ENCODE measurements around the gene MAGI2. TPM values are rescaled to one million over a fixed set of nuclear protein-coding genes. Genes with fewer than 3 reads are reported as not detected.

Gene MAGI2
- total and polyA plus RNA-seq, 2 of the 13 experiments (the other 11 are each of a cell fraction or from before 2014, with no cell fraction given): 1.5 to 3.8 TPM

DNA sequence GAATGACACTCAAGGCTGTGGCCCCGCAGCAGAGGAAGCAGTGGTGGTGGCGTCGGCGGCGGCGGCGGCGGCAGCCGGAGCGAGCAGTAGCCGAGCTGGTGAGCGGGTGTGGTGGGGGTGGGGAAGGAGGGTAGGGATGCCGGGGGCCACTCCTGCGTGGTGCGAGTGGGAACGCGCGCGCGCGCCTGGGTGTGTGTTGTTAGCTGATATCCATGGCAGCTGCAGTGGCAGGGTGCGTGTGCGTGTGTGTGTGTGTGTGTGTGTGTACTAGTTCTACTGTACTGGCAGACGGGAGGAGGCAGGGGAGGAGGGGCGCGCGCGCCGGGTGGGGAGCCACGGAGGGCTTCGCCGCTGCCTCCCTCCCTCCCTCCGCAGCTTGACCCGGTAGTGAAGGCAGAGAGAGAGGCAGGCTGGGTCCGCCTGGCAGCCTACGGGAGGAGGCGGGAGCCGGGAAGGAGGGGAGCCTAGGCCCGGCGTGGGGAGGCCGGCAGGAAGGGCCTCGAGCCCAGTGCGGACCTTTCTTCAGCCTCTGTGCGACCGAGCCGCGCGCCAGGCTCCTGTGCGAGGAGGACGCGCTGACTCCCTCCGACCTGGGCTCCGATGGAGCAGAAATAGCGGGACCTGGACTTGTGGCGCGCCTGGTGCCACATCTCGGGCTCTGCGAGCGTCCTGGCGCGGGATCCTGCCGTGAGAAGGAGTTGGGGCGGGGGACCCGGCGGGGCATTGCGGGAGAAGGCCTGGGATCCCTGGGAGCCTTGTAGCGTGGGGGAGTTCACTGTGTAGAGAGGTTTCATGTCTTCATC is at the start of gene MAGI2 (continued):
- TF ChIP-seq, protein P1, sequence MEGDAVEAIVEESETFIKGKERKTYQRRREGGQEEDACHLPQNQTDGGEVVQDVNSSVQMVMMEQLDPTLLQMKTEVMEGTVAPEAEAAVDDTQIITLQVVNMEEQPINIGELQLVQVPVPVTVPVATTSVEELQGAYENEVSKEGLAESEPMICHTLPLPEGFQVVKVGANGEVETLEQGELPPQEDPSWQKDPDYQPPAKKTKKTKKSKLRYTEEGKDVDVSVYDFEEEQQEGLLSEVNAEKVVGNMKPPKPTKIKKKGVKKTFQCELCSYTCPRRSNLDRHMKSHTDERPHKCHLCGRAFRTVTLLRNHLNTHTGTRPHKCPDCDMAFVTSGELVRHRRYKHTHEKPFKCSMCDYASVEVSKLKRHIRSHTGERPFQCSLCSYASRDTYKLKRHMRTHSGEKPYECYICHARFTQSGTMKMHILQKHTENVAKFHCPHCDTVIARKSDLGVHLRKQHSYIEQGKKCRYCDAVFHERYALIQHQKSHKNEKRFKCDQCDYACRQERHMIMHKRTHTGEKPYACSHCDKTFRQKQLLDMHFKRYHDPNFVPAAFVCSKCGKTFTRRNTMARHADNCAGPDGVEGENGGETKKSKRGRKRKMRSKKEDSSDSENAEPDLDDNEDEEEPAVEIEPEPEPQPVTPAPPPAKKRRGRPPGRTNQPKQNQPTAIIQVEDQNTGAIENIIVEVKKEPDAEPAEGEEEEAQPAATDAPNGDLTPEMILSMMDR (CRISPR knock-in tag; IDR thresholded peaks at IDR 0.05): peak; percentile 6; the same call in 1 of the 2 replicates
- peak; percentile 76; the same call in 1 of the 2 replicates for TF ChIP-seq KDM5B (CRISPR knock-in tag; IDR thresholded peaks at IDR 0.05; ENCODE audit: borderline replicate concordance)
- TF ChIP-seq, protein P2, sequence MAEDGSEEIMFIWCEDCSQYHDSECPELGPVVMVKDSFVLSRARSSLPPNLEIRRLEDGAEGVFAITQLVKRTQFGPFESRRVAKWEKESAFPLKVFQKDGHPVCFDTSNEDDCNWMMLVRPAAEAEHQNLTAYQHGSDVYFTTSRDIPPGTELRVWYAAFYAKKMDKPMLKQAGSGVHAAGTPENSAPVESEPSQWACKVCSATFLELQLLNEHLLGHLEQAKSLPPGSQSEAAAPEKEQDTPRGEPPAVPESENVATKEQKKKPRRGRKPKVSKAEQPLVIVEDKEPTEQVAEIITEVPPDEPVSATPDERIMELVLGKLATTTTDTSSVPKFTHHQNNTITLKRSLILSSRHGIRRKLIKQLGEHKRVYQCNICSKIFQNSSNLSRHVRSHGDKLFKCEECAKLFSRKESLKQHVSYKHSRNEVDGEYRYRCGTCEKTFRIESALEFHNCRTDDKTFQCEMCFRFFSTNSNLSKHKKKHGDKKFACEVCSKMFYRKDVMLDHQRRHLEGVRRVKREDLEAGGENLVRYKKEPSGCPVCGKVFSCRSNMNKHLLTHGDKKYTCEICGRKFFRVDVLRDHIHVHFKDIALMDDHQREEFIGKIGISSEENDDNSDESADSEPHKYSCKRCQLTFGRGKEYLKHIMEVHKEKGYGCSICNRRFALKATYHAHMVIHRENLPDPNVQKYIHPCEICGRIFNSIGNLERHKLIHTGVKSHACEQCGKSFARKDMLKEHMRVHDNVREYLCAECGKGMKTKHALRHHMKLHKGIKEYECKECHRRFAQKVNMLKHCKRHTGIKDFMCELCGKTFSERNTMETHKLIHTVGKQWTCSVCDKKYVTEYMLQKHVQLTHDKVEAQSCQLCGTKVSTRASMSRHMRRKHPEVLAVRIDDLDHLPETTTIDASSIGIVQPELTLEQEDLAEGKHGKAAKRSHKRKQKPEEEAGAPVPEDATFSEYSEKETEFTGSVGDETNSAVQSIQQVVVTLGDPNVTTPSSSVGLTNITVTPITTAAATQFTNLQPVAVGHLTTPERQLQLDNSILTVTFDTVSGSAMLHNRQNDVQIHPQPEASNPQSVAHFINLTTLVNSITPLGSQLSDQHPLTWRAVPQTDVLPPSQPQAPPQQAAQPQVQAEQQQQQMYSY (CRISPR knock-in tag; IDR thresholded peaks at IDR 0.05): no peak
- TF ChIP-seq, protein P3, sequence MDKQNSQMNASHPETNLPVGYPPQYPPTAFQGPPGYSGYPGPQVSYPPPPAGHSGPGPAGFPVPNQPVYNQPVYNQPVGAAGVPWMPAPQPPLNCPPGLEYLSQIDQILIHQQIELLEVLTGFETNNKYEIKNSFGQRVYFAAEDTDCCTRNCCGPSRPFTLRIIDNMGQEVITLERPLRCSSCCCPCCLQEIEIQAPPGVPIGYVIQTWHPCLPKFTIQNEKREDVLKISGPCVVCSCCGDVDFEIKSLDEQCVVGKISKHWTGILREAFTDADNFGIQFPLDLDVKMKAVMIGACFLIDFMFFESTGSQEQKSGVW (CRISPR knock-in tag; IDR thresholded peaks at IDR 0.05; ENCODE audit: borderline replicate concordance): no peak
- TF ChIP-seq FOXJ3 (CRISPR knock-in tag; IDR thresholded peaks at IDR 0.05; ENCODE audit: borderline replicate concordance): no peak
- no peak for TF ChIP-seq ELF4 (CRISPR knock-in tag; IDR thresholded peaks at IDR 0.05; ENCODE audit: borderline replicate concordance)
- TF ChIP-seq, protein P4, sequence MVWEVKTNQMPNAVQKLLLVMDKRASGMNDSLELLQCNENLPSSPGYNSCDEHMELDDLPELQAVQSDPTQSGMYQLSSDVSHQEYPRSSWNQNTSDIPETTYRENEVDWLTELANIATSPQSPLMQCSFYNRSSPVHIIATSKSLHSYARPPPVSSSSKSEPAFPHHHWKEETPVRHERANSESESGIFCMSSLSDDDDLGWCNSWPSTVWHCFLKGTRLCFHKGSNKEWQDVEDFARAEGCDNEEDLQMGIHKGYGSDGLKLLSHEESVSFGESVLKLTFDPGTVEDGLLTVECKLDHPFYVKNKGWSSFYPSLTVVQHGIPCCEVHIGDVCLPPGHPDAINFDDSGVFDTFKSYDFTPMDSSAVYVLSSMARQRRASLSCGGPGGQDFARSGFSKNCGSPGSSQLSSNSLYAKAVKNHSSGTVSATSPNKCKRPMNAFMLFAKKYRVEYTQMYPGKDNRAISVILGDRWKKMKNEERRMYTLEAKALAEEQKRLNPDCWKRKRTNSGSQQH (CRISPR knock-in tag; IDR thresholded peaks at IDR 0.05; ENCODE audit: low read depth): 0 out of 2 replicates have a peak, but pooled peaks have one; percentile 22
- TF ChIP-seq ZNF883 (CRISPR knock-in tag; IDR thresholded peaks at IDR 0.05; ENCODE audit: not compliant biosample characterization): no peak
- TF ChIP-seq HNRNPL (IDR thresholded peaks at IDR 0.05; ENCODE audit: low read depth, low read length): peak; percentile 69; the same call in 1 of the 2 replicates
- peak; percentile 17; the same call in 1 of the 2 replicates for TF ChIP-seq PCBP1 (IDR thresholded peaks at IDR 0.05; ENCODE audit: borderline replicate concordance, low read depth, low read length)
- peak; percentile 97 for TF ChIP-seq NR2C2 (CRISPR knock-in tag; IDR thresholded peaks at IDR 0.05; ENCODE audit: borderline replicate concordance)
- no peak for TF ChIP-seq IKZF4 (CRISPR knock-in tag; IDR thresholded peaks at IDR 0.05; ENCODE audit: borderline replicate concordance, low read depth, not compliant biosample characterization)
- TF ChIP-seq ZNF292 (CRISPR knock-in tag; IDR thresholded peaks at IDR 0.05; ENCODE audit: borderline replicate concordance, low read depth): peak; percentile 65; the same call in 1 of the 2 replicates
- TF ChIP-seq, protein P5, sequence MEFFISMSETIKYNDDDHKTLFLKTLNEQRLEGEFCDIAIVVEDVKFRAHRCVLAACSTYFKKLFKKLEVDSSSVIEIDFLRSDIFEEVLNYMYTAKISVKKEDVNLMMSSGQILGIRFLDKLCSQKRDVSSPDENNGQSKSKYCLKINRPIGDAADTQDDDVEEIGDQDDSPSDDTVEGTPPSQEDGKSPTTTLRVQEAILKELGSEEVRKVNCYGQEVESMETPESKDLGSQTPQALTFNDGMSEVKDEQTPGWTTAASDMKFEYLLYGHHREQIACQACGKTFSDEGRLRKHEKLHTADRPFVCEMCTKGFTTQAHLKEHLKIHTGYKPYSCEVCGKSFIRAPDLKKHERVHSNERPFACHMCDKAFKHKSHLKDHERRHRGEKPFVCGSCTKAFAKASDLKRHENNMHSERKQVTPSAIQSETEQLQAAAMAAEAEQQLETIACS (CRISPR knock-in tag; IDR thresholded peaks at IDR 0.05): peak; percentile 58; the same call in 1 of the 2 replicates
- TF ChIP-seq NCOA1 (CRISPR knock-in tag; IDR thresholded peaks at IDR 0.05): peak; percentile 44; the same call in 1 of the 2 replicates
- TF ChIP-seq TCF7L2 (IDR thresholded peaks at IDR 0.05; ENCODE audit: low read depth, low read length): no peak
- TF ChIP-seq SPEN (CRISPR knock-in tag; IDR thresholded peaks at IDR 0.05; ENCODE audit: low read depth): peak; percentile 77
- TF ChIP-seq EZH2 (conservative IDR thresholded peaks at IDR 0.05; ENCODE audit: low read depth, low read length): no peak
